ENCODE results near the gene NAV2.

NAV2 gene

GRCh38 chr11:20090654-20091374 lies 378.2 kb downstream of the NAV2 start:
- DNase-seq (ENCODE audit: low read depth): no peak

GRCh38 chr11:20093775-20094174 lies 381.1 kb downstream of the NAV2 start:
- no peak for DNase-seq (ENCODE audit: low read depth)

GRCh38 chr11:20095189-20095588 lies 382.6 kb downstream of the NAV2 start:
- no peak for DNase-seq (ENCODE audit: low read depth)

GRCh38 chr11:20097319-20098221 lies 384.9 kb downstream of the NAV2 start:
- DNase-seq (ENCODE audit: low read depth): no peak

- no peak for DNase-seq (ENCODE audit: low read depth)
Observed at GRCh38 chr11:20099527-20099926, 386.9 kb downstream of the NAV2 start.

GRCh38 chr11:20102397-20102796 lies 389.8 kb downstream of the NAV2 start:
- DNase-seq (ENCODE audit: low read depth): no peak

- no peak for DNase-seq (ENCODE audit: low read depth)
Observed at GRCh38 chr11:20103281-20103680, 390.6 kb downstream of the NAV2 start.

GRCh38 chr11:20105427-20105826 lies 392.8 kb downstream of the NAV2 start:
- no peak for DNase-seq (ENCODE audit: low read depth)

GRCh38 chr11:20109731-20110445 lies 397.3 kb downstream of the NAV2 start:
- no peak for DNase-seq (ENCODE audit: low read depth)

- DNase-seq (ENCODE audit: low read depth): peak; percentile 5
Observed at GRCh38 chr11:20110908-20111669, 398.5 kb downstream of the NAV2 start.

- no peak for DNase-seq (ENCODE audit: low read depth)
Observed at GRCh38 chr11:20111871-20112270, 399.2 kb downstream of the NAV2 start.

GRCh38 chr11:20112291-20113148 lies 399.9 kb downstream of the NAV2 start:
- DNase-seq (ENCODE audit: low read depth): no peak

GRCh38 chr11:20113149-20113438 lies 400.5 kb downstream of the NAV2 start:
- DNase-seq (ENCODE audit: low read depth): no peak

- DNase-seq (ENCODE audit: low read depth): no peak
Observed at GRCh38 chr11:20114588-20114987, 402.0 kb downstream of the NAV2 start.

GRCh38 chr11:20116825-20117224 lies 404.2 kb downstream of the NAV2 start:
- DNase-seq (ENCODE audit: low read depth): no peak

GRCh38 chr11:20117291-20117690 lies 404.7 kb downstream of the NAV2 start:
- no peak for DNase-seq (ENCODE audit: low read depth)

- no peak for DNase-seq (ENCODE audit: low read depth)
Observed at GRCh38 chr11:20118209-20118608, 405.6 kb downstream of the NAV2 start.

GRCh38 chr11:20119315-20119714 lies 406.7 kb downstream of the NAV2 start:
- DNase-seq (ENCODE audit: low read depth): no peak

- no peak for DNase-seq (ENCODE audit: low read depth)
Observed at GRCh38 chr11:20120134-20120925, 407.7 kb downstream of the NAV2 start.

- DNase-seq (ENCODE audit: low read depth): no peak
Observed at GRCh38 chr11:20122131-20122530, 409.5 kb downstream of the NAV2 start.

Measured in stimulated activated CD8-positive, alpha-beta memory T cell treated with anti-CD3 and anti-CD28 coated beads, Interleukin-7, amount 100 ng/mL, for 24 hours (primary cell).